22Rv1 (cell line): ENCODE results near the gene PLAGL1.

ENCODE experiments used
- H3K27ac ChIP-seq: fragments of 450-650 bp; 2 replicates; pipeline ENCODE4 v1.5.1; 2017
- CTCF ChIP-seq: fragments of 450-650 bp; IDR thresholded peaks from 2 replicates; pipeline ENCODE4 v1.5.1; 2017; ENCODE audit warnings: mild to moderate bottlenecking
- ZFX ChIP-seq: fragments of 450-650 bp; IDR thresholded peaks from 2 replicates; pipeline ENCODE4 v1.6.1; 2017; ENCODE audit warnings: antibody characterized with exemption, borderline replicate concordance

Gene PLAGL1

GRCh38 chr6:143902827-143903226, 105.2 kb downstream of the PLAGL1 start:
- H3K27ac ChIP-seq: no peak overlapping the region
- no peak for TF ChIP-seq ZFX
- no peak for TF ChIP-seq CTCF

GRCh38 chr6:143901885-143902750, 105.9 kb downstream of the PLAGL1 start:
- TF ChIP-seq ZFX (no peak), CTCF (no peak)
- no peak overlapping the region for H3K27ac ChIP-seq

GRCh38 chr6:143900358-143900757, 107.7 kb downstream of the PLAGL1 start:
- no peak overlapping the region for H3K27ac ChIP-seq
- no peak for TF ChIP-seq CTCF
- TF ChIP-seq ZFX: no peak

- no peak for TF ChIP-seq ZFX
- no peak for TF ChIP-seq CTCF
- no peak overlapping the region for H3K27ac ChIP-seq
Measured at GRCh38 chr6:143896126-143896860, 111.8 kb downstream of the PLAGL1 start.

- TF ChIP-seq ZFX (no peak), CTCF (no peak)
- no peak overlapping the region for H3K27ac ChIP-seq
Measured at GRCh38 chr6:143894655-143895054, 113.4 kb downstream of the PLAGL1 start.
